Glomerular endothelial cell (primary cell): Measurements from ENCODE around the gene OBP2A. TPM values are rescaled to one million over a fixed set of nuclear protein-coding genes. Genes with fewer than 3 reads are reported as not detected.
"Not testable (repeated sequence)": the region's sequence is repeated elsewhere in the genome, so short reads cannot be mapped to it uniquely, and the experiment has no call there.

ENCODE experiments used
- DNase-seq: peaks from one replicate; pipeline ENCODE4 v3.0.0-alpha.2; 2011; ENCODE audit warnings: low read depth, low spot score; ENCODE audit errors: extremely low read depth
- total RNA-seq: library from RNA; depleted of rRNA; stranded (reverse); fragments of >200 nt; gene quantifications from 2 replicates; pipeline ENCODE4 v1.2.3, GENCODE V29; 2015

OBP2A gene
- total RNA-seq, 1 donor from 2014 or later, result not detected

DNA sequence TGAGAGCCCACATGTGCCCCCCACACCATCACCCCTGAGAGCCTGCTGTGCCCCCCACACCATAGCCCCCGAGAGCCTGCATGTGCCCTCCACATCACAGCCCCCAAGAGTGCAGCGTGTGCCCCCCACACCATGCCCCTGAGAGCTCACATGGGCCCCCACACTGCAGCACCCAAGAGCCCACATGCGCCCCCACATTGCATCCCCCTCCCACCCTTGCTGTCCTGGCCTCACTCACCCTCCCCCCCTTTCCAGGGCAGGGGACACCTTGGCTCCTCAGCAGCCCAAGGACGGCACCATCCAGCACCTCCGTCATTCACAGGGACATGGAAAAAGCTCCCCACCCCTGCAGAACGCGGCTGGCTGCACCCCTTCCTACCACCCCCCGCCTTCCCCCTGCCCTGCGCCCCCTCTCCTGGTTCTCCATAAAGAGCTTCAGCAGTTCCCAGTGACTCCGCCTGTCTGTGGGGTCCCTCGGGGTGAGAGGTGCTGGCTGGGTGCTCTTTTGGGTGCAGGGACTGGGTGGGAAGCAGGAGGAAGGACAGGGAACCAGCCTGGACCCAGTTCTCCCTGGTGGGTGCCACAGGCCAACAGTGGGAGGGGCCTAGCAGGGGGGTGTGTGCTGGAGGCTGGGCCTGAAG, 19.7 kb upstream of the OBP2A start:
- DNase-seq, result no peak

DNA sequence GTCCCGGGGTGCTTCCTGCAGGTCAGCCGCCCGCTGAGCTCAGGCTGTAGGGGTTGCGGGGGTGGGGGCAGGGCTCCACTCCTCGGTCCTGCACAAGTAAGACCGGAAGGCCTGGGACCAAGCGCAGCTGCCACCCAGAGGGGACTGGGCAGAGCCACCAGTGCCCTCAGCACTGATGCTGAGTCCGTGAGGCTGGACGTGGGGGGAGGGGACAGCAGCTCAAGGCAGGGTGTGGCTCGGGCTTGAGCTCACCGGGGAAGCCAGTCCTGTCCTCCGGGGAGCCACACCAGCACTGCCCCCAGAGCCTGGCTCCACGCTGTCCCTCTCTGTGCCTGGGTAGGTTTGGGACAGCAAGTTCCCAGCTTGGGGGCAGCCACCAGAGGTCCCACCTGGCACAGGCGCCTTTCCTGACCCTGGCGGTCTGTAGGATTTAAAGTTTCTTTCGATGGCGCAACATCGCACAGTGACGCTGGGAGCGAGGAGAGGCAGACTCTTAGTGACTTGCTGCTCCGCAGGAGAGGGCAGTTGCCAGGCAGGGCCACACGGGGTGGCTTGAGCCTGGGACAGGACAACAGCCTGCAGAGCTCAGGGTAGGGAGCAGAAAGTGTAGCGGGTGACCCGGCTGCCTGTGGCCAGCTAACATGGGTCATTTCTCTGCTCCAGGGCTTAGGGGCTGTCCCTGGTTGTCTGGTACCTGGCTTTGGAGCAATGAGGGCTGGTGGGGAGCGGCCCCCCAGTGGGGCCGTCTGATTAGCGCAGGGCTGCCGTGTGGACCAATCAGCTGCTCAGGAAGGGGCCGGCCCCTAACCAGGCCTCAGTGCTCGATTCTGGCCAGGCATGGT, 19.0 kb upstream of the OBP2A start:
- DNase-seq, result no peak

DNA sequence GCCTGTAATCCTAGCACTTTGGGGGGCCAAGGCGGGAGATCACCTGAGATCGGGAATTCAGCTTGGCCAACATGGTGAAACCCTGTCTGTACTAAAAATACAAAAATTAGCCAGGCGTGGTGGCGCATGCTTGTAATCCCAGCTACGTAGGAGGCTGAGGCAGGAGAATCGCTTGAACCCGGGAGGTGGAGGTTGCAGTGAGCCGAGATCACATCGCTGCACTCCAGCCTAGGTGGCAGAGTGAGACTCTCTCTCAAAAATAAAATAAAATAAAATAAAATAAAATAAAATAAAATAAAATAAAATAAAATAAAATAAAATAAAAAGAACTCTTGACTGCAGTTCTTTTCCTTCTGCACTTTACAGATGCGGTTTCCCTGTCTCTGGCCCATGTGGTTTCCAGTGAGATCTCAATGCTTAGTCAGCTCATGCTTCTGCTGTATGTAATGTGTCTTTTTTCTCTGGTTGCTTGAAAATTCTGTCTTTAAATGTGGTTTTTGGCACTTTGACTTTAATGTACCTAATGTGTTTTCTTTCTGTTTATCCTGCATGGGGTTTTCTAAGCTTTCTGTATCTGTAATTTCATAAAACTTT, 17.0 kb upstream of the OBP2A start:
- DNase-seq, result not testable (repeated sequence)

DNA sequence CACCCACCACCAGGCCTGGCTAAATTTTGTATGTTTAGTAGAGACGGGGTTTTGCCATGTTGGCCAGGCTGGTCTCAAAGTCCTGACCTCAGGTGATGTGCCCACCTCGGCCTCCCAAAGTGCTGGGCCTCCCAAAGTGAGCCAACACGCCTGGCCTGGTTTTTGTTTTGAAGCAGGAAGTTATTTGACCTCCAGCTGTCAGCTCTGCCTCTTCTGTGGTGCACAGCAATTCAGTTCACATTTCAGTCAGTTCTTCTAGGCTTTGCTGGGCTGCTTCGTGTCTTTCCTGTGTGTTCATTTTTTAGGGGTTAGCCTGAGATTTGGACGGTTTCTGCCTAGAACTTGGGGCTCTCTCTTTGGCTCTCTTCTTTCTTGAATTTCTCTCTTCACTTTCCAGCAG, 15.8 kb upstream of the OBP2A start:
- no peak for DNase-seq

DNA sequence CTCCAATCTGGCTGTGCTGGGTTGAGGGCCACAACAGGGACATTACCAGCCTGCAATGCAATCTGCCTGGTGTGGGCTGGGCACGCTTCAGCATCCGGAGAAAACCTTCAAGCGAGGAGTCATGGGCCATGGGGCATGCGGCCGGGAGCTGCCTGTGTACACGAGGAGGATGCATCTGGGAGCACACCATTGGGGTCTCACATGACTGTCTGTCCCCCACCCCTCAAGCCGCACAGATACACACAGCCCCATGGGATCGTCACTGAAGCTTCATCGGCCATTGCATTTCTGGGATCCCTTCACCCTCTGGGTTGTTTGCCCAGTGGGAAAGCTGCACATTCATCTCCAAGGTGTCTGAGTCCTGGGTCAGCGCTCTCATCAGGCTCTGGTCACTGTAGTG, 14.8 kb upstream of the OBP2A start:
- no peak for DNase-seq

DNA sequence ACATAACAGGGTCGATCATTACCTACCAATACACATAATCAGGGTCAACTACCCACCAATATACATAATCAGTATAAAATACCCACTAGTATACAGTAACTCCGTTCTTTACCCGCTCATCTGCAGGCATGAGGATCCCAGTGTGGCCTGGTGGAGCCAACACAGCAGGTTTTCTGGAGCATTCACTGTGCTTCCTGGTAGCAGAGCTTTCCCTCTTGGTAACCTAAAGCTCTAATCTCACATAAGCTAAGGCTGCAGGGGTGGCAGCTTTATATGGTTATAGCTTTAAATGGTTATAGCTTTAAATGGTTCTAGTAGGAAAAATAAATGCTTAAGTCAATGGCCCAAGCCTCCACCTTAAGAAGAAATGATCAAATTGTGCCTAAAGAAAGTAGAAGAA, 12.8 kb upstream of the OBP2A start:
- DNase-seq, result no peak

DNA sequence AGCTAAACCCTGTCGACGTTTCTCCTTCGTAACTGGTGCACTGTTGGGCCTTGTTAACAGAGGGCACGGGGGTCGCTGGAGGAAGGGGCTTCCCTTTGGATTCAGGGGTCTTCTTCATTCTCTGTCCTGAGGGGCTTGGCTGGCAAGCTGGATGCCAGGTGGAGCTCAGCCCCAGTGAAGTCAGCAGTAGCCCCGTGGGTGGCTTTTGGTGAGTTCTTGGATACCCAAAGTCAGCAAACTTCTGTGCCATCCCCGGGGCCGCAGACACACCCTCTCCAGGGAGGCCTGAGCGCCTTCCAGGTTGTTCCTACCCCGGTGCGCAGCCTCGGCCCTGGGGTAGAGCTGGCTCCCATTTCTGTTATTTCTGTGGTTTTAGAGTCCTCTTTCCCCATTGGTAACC, 12.3 kb upstream of the OBP2A start:
- no peak for DNase-seq

DNA sequence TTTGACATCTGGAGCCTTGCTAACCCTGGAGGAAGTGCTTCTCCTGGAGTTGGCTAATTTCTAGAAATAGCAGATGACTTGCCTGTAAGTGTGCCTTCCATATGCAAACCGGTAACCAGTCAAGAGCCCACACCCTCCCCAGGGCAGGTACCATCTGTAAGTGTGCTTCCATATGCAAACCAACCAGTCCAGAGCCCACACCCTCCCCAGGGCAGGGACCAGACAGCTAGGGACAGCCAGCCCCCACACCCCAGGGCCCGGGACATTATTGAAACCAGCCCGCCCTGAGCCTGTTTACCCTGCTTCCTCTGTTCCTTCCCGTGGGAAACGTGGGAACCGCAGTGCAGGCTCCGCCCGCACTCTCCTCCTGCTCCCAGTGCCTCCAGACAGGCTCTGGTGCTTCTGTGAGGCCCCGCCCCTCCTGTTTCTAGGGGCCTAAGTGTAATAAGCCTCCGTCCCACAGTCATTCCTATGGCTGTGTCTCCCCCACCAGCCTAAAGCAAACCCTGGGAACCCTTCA, 11.7 kb upstream of the OBP2A start:
- DNase-seq, result not testable (repeated sequence)

DNA sequence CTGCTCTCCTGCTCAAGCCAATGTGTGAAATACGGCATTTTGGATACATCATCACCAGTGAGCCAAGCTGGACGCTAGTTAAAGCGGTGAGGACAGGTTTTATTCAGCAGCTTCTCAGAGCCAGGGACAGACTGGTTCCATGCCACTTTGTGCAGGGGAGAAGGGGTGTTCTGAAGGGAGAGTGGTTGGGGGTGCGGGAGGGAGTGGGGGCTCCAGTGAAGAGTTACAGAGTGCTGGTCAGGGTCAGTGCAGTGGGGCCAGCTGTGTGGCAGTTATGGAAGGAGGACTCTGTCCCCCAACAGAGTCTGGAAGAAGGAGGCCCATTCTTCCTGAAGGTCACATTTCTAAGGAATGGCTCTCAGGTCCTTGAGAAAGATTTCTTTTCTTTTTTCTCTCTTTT, 11.1 kb upstream of the OBP2A start:
- not testable (repeated sequence) for DNase-seq

DNA sequence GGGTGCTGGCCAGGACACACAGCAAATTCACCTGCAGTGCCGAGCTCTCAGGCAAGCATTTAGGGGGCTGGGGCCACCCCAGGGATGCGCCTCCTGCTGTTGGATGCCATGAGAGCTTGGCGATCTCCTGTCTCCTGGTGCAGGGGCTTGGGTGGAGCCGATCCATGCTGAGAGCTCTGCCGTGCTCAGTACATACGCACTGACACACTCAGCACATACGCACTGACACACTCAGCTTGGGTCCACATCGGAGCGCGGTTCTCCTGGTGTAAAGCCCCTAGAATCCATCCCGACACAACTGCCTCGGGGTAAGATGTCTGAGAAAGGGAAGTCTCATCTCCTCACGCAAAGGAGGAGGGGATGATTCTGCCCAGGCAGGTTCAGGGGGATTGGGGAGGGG, 10.3 kb upstream of the OBP2A start:
- not testable (repeated sequence) for DNase-seq

DNA sequence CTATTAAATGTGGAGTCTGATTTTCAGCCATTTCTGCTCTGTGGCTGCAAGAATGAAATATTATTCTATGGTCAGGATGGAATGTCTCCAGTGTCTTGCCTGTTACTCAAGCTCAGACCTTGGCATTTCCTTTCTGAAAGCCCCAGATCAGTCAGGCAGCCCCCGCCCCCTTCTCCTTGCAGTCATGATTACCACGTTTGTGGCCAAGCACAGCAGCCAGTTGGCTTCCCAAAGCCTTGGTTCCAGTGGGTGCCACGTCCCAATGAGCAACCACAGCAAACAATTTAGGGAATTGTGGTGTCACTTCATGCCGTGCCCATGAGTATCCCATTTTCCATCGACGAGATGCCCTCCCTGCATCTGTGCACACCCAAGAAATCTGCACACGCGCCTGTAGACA, 9.7 kb upstream of the OBP2A start:
- no peak for DNase-seq

DNA sequence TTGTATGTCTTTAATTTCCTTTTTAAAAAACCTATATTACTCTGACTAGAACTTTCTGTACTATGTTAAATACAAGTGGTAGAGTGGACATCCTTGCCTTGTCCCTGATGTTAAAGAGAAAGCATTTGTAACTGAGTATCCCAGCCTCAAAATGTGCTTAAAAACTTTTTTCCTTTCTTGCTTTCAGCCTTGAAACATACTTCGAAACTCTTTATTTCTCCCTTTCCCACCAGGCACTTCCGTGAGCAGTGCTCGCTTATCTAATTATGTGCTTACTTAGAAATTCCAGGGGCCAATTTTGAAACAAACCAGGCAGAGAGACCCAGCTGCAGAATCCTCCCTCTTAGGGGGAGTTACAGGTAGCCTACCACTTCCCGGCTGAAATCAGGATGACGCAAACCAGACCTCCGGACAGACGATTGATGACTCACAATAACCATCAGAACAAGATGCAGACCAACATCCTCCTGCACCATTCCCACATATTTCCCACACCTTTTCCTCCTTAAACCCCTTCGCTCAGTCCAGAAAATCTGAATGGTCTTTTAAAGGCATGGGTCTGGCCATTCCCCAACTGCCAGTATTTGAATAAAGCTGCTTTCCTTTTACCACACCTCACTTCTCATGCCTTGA, 2.5 kb upstream of the OBP2A start:
- DNase-seq, result not testable (repeated sequence)

DNA sequence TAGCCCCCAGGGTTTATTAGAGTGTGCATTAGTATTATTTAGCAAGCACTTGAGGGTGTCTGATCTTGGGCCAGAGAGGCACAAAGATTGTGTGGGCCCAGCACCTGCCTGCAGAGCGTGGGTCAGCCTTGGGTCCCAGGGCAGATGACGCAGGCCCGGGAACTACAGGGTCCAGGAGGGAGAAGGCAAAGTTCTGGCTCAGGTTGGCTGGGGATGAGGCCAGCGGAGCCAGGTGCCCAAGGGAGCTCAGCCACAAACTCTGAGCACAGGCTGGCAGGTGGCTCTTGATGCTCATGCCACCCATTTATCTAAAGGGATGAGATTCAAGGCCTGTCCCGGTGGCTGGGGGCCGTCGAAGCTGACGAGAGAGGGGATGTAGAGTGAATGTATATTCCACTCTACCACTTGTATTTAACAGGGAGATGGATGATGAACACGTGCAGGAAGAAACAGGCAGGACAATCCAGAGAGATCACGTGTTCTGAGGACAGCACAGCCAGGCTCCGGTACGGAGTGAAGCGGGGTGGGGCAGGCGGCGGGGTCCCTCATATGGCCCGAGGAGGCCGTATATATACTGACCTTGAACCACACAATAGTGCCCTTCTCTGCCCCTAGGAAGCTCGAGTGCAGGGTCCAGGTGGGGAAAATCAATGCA, 818 bp upstream of the OBP2A start:
- DNase-seq, result no peak

DNA sequence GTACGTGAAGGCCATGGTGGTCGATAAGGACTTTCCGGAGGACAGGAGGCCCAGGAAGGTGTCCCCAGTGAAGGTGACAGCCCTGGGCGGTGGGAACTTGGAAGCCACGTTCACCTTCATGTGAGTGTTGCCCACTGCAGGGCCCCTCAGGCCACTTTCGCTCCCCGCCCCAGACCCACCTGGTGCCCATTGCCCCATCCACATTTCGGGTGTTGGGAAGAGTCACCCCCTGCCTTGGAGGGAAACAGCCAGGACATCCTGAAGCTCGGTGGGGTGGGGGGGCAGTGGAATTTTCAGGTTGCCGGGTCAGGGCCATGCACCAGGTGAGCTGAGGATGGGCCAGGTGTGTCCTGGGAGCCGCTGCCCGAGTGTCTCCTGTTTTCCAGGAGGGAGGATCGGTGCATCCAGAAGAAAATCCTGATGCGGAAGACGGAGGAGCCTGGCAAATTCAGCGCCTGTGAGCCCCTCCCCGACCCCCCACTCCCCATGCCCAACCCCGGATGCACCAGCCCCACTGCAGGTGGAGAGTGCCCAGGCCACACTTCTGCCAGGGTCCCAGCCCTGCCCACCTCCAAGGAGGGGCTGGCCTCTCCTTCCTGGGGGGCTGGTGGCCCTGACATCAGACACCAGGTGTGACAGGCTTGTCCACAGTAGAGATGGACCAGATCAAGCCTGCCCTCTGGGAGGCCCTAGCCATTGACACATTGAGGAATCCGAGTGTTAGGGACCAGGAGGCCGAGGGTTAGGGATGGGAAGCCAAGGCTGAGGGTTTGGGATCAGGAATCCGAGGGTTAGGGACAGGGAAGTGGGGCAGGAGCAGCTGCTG, 1.1 kb downstream of the OBP2A start:
- DNase-seq, result not testable (repeated sequence)

DNA sequence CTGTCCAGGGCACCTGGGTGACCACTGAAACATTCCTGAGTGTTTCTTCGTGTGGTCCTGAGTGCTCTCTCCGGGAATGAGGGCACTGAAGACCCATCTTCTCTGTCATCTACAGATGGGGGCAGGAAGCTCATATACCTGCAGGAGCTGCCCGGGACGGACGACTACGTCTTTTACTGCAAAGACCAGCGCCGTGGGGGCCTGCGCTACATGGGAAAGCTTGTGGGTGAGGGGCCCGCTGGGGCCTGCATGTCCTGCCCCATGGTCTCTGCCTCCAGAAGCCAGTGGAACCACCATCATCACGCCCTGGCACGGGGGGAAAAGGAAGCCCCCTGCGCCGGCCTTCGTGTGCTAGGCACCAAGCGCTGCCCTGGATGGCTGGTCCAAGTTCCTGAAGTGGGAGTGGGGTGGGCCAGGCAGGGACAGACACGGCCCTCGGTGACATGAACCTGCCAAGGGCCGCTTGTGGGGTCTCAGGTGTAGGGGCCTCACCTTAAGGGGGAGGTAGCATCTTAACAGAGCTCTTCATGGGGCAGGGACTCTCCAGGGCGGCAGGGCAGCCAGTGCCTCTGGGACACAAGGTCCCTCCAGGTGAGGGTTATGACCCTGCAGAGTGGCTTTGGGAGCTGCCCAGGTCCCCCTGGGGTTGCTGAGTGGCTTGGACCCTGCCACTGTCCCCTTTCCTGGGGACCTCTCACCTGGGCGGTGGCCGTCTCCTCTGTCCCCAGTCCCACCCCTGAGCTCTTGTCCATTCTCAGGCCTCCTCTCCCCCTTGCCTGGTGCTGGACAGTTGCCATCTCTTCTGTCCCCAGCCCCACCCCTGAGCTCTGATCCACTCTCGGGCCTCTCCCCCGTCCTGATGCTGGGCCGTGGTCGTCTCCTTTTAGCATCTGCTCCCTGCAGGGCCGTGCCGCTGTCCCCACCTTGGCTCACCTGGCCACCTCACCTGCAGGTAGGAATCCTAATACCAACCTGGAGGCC, 2.1 kb downstream of the OBP2A start:
- no peak for DNase-seq

DNA sequence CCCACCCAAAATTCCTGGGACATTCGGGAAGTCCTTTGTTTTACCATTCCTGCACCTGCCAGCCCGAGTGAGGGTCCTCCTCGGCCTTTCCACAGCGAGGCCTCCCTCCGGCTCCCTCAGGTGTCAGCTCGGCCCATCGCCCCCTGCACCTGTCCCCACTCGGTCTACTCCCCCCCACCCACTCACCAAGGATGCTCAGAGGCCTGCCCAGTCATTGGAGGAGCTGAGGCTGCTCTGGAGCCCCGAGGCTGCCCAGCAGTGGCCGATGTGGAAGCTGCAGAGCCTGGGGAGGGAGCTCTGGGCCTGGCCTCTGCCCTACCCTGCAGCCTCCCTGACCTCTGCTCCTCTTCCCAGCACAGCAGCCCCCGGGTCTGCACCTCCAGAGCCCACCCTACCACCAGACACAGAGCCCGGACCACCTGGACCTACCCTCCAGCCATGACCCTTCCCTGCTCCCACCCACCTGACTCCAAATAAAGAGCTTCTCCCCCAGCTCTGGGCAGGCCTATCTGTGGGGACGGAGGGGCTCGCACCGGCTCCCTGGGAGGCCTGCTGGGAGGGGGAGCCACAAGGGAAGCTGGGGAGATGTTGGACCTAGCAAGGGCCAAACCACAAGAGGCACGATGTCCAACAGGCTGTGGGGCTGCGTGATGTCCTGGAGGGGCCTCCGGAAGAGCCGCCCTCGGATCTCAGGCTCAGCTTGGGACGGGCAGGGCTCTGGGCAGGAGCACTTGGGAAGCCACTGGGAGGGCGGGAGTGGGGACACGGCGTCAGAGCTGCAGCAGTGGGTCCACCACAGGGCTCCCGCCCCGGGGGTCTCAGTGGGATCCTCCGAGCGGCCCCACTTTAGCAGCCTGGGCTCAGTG, 3.8 kb downstream of the OBP2A start:
- DNase-seq, result not testable (repeated sequence)

DNA sequence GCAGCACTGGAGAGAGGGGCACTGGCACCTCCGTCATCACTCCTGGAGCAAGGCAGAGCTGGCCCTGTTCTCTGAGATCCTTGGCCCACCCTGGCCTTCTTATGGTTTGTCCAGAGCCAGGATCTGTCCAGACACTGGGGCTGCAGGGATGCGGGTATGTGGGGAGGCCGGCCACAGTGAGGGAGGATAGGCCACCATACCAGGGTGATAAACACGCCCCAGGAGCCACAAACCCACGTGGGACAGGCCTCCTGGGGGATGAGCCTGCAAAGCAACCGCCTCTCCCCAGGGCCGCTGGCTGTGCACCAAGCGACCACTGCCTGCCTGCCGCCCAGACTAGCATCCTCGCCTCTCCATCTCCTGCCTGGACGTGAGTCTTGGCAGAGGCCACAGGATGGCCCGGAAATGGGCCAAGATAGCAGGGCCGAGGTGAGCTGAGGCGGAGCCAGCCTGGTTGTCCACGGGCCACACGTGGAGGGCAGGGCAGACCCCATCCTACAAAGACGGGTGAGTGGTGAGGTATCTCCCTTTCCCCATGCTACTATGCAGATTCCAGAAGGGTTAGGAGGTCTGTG, 4.5 kb downstream of the OBP2A start:
- DNase-seq, result no peak
